ENCODE results near the gene MYBPC1.

Gene MYBPC1

GRCh38 chr12:101566318-101566717, 28.5 kb upstream of the MYBPC1 start:
- no peak overlapping the region for H3K4me3 ChIP-seq (ENCODE audit: insufficient read depth, low read length, poor library complexity, severe bottlenecking)
- no peaks in the 10 kb centered on the region for H3K36me3 ChIP-seq (ENCODE audit: low read length)
- no peak overlapping the region for H3K4me2 ChIP-seq (ENCODE audit: low read depth, low read length, poor library complexity, severe bottlenecking)
- H4K20me1 ChIP-seq (ENCODE audit: low read depth, low read length), result no peaks in the 10 kb centered on the region
- H3K79me2 ChIP-seq (ENCODE audit: insufficient read depth, low read length), result no peaks in the 10 kb centered on the region
- no peaks in the 10 kb centered on the region; the same call in 1 of the 2 replicates for H3K27me3 ChIP-seq (ENCODE audit: low read length)
- no peak overlapping the region for H3K9ac ChIP-seq (ENCODE audit: low read length)
- no peaks in the 10 kb centered on the region for H3K9me2 ChIP-seq (replicated peaks; ENCODE audit: insufficient read depth, low read length)
- no peak overlapping the region for H3K27ac ChIP-seq (ENCODE audit: low read depth, low read length)
- no peak overlapping the region for H2AFZ ChIP-seq (ENCODE audit: low read depth, low read length, severe bottlenecking)
- no peaks in the 10 kb centered on the region for H3F3A ChIP-seq (ENCODE audit: insufficient read depth)
- no peaks in the 10 kb centered on the region for H3K9me3 ChIP-seq (ENCODE audit: insufficient read depth, low read length)
- TF ChIP-seq EZH2phosphoT487 (conservative IDR thresholded peaks at IDR 0.05; ENCODE audit: low read length) (no peak), CTCF (IDR thresholded peaks at IDR 0.05; ENCODE audit: insufficient read depth, low read length, poor library complexity, severe bottlenecking) (no peak)

GRCh38 chr12:101567918-101568317, 26.9 kb upstream of the MYBPC1 start:
- TF ChIP-seq CTCF (IDR thresholded peaks at IDR 0.05; ENCODE audit: insufficient read depth, low read length, poor library complexity, severe bottlenecking), result no peak
- TF ChIP-seq EZH2phosphoT487 (conservative IDR thresholded peaks at IDR 0.05; ENCODE audit: low read length), result no peak
- H3K79me2 ChIP-seq (ENCODE audit: insufficient read depth, low read length), result no peaks in the 10 kb centered on the region
- H3K9ac ChIP-seq (ENCODE audit: low read length), result no peak overlapping the region
- H3K27ac ChIP-seq (ENCODE audit: low read depth, low read length), result no peak overlapping the region
- H3K9me3 ChIP-seq (ENCODE audit: insufficient read depth, low read length), result no peaks in the 10 kb centered on the region
- no peaks in the 10 kb centered on the region for H4K20me1 ChIP-seq (ENCODE audit: low read depth, low read length)
- H3K27me3 ChIP-seq (ENCODE audit: low read length), result no peaks in the 10 kb centered on the region; the same call in 1 of the 2 replicates
- no peaks in the 10 kb centered on the region for H3K36me3 ChIP-seq (ENCODE audit: low read length)
- no peaks in the 10 kb centered on the region for H3F3A ChIP-seq (ENCODE audit: insufficient read depth)
- no peaks in the 10 kb centered on the region for H3K9me2 ChIP-seq (replicated peaks; ENCODE audit: insufficient read depth, low read length)
- H3K4me2 ChIP-seq (ENCODE audit: low read depth, low read length, poor library complexity, severe bottlenecking), result no peak overlapping the region
- H2AFZ ChIP-seq (ENCODE audit: low read depth, low read length, severe bottlenecking), result no peak overlapping the region
- H3K4me3 ChIP-seq (ENCODE audit: insufficient read depth, low read length, poor library complexity, severe bottlenecking), result no peak overlapping the region

- H4K20me1 ChIP-seq (ENCODE audit: low read depth, low read length), result no peaks in the 10 kb centered on the region
- no peak overlapping the region for H3K27ac ChIP-seq (ENCODE audit: low read depth, low read length)
- H3K79me2 ChIP-seq (ENCODE audit: insufficient read depth, low read length), result no peaks in the 10 kb centered on the region
- no peaks in the 10 kb centered on the region; the same call in 1 of the 2 replicates for H3K27me3 ChIP-seq (ENCODE audit: low read length)
- no peaks in the 10 kb centered on the region for H3F3A ChIP-seq (ENCODE audit: insufficient read depth)
- peak; percentile 34 for TF ChIP-seq CTCF (IDR thresholded peaks at IDR 0.05; ENCODE audit: insufficient read depth, low read length, poor library complexity, severe bottlenecking)
- TF ChIP-seq EZH2phosphoT487 (conservative IDR thresholded peaks at IDR 0.05; ENCODE audit: low read length), result no peak
- no peak overlapping the region for H3K4me2 ChIP-seq (ENCODE audit: low read depth, low read length, poor library complexity, severe bottlenecking)
- no peaks in the 10 kb centered on the region for H3K9me2 ChIP-seq (replicated peaks; ENCODE audit: insufficient read depth, low read length)
- no peaks in the 10 kb centered on the region for H3K9me3 ChIP-seq (ENCODE audit: insufficient read depth, low read length)
- no peak overlapping the region for H3K4me3 ChIP-seq (ENCODE audit: insufficient read depth, low read length, poor library complexity, severe bottlenecking)
- no peak overlapping the region for H3K9ac ChIP-seq (ENCODE audit: low read length)
- H2AFZ ChIP-seq (ENCODE audit: low read depth, low read length, severe bottlenecking), result no peak overlapping the region
- no peaks in the 10 kb centered on the region for H3K36me3 ChIP-seq (ENCODE audit: low read length)
These were observed 24.7 kb upstream of the MYBPC1 start for GRCh38 chr12:101570047-101570446.

Data from SU-DHL-6 (cell line).